ENCODE results near the gene WDR64. TPM values are rescaled to one million over a fixed set of nuclear protein-coding genes. Genes with fewer than 3 reads are reported as not detected.

The WDR64 gene
- total RNA-seq, result not detected in 2 replicates

GRCh38 chr1:241652012-241652411 lies at the start of gene WDR64:
WDR64 (plus strand) TSS chr1:241652281; CDS start chr1:241652485, 204 bp downstream.
- no peak for TF ChIP-seq CTCF (IDR thresholded peaks at IDR 0.05; ENCODE audit: insufficient read depth, low read length, poor library complexity, severe bottlenecking)
- no peak for DNase-seq (ENCODE audit: low read depth)
- Histone ChIP-seq H3K36me3 (ENCODE audit: control insufficient read depth, insufficient read depth, low read length) (no peaks in the 10 kb centered on the region), H3K4me3 (ENCODE audit: low read depth, low read length) (no peak within 1 kb of the TSS), H3K27me3 (ENCODE audit: control insufficient read depth, insufficient read depth, low read length) (no peaks in the 10 kb centered on the region)

- Histone ChIP-seq H3K27me3 (ENCODE audit: control insufficient read depth, insufficient read depth, low read length) (no peaks in the 10 kb centered on the region), H3K4me3 (ENCODE audit: low read depth, low read length) (no peak overlapping the region), H3K36me3 (ENCODE audit: control insufficient read depth, insufficient read depth, low read length) (peaks cover 2% of the 10 kb centered on the region)
- no peak for DNase-seq (ENCODE audit: low read depth)
- TF ChIP-seq CTCF (IDR thresholded peaks at IDR 0.05; ENCODE audit: insufficient read depth, low read length, poor library complexity, severe bottlenecking), result no peak
These were observed 48.3 kb upstream of the WDR64 start for GRCh38 chr1:241603731-241604245.

- peak; percentile 23 for TF ChIP-seq CTCF (IDR thresholded peaks at IDR 0.05; ENCODE audit: insufficient read depth, low read length, poor library complexity, severe bottlenecking)
- Histone ChIP-seq H3K4me3 (ENCODE audit: low read depth, low read length) (no peak overlapping the region), H3K27me3 (ENCODE audit: control insufficient read depth, insufficient read depth, low read length) (no peaks in the 10 kb centered on the region), H3K36me3 (ENCODE audit: control insufficient read depth, insufficient read depth, low read length) (peaks cover 2% of the 10 kb centered on the region)
- no peak for DNase-seq (ENCODE audit: low read depth)
These were observed 46.8 kb upstream of the WDR64 start for GRCh38 chr1:241605146-241605805.

- no peak for DNase-seq (ENCODE audit: low read depth)
- Histone ChIP-seq H3K27me3 (ENCODE audit: control insufficient read depth, insufficient read depth, low read length) (no peaks in the 10 kb centered on the region), H3K36me3 (ENCODE audit: control insufficient read depth, insufficient read depth, low read length) (peaks cover 2% of the 10 kb centered on the region), H3K4me3 (ENCODE audit: low read depth, low read length) (no peak overlapping the region)
- TF ChIP-seq CTCF (IDR thresholded peaks at IDR 0.05; ENCODE audit: insufficient read depth, low read length, poor library complexity, severe bottlenecking), result no peak
These were observed 45.5 kb upstream of the WDR64 start for GRCh38 chr1:241606544-241606943.

- TF ChIP-seq CTCF (IDR thresholded peaks at IDR 0.05; ENCODE audit: insufficient read depth, low read length, poor library complexity, severe bottlenecking), result no peak
- Histone ChIP-seq H3K36me3 (ENCODE audit: control insufficient read depth, insufficient read depth, low read length) (no peaks in the 10 kb centered on the region), H3K4me3 (ENCODE audit: low read depth, low read length) (no peak overlapping the region), H3K27me3 (ENCODE audit: control insufficient read depth, insufficient read depth, low read length) (no peaks in the 10 kb centered on the region)
- no peak for DNase-seq (ENCODE audit: low read depth)
These were observed 44.6 kb upstream of the WDR64 start for GRCh38 chr1:241607497-241607896.
